ENCODE data around the gene ADIPOR2.

ADIPOR2 gene

GRCh38 chr12:1830401-1830845 is 139.6 kb downstream of the ADIPOR2 start:
- no peak for DNase-seq (ENCODE audit: low spot score)

- DNase-seq (ENCODE audit: low spot score): peak; percentile 24
These were observed 140.4 kb downstream of the ADIPOR2 start for GRCh38 chr12:1830981-1831963.

- no peak for DNase-seq (ENCODE audit: low spot score)
These were observed 142.1 kb downstream of the ADIPOR2 start for GRCh38 chr12:1832801-1833595.

GRCh38 chr12:1833596-1834028 is 142.7 kb downstream of the ADIPOR2 start:
- no peak for DNase-seq (ENCODE audit: low spot score)

- no peak for DNase-seq (ENCODE audit: low spot score)
These were observed 143.5 kb downstream of the ADIPOR2 start for GRCh38 chr12:1834186-1834925.

- DNase-seq (ENCODE audit: low spot score): no peak
These were observed 144.6 kb downstream of the ADIPOR2 start for GRCh38 chr12:1835211-1836131.

GRCh38 chr12:1836241-1836803 is 145.5 kb downstream of the ADIPOR2 start:
- DNase-seq (ENCODE audit: low spot score): no peak

- peak; percentile 13 for DNase-seq (ENCODE audit: low spot score)
These were observed 146.1 kb downstream of the ADIPOR2 start for GRCh38 chr12:1836854-1837421.

- DNase-seq (ENCODE audit: low spot score): no peak
These were observed 146.8 kb downstream of the ADIPOR2 start for GRCh38 chr12:1837541-1838204.

Measured in hematopoietic multipotent progenitor cell treated with erythropoietin and hydrocortisone succinate and interleukin-3 and kit ligand, for 15 days (in vitro differentiated cells).